ENCODE data around the gene OR51B4. TPM values are rescaled to one million over a fixed set of nuclear protein-coding genes. Genes with fewer than 3 reads are reported as not detected.
A peak's percentile ranks its signal among the peaks of the same experiment; 100 is the strongest.
"Not testable (repeated sequence)": the region's sequence is repeated elsewhere in the genome, so short reads cannot be mapped to it uniquely, and the experiment has no call there.

OR51B4 gene
- total RNA-seq, 1 experiment from 2014 or later, result not detected

GRCh38 chr11:5298451-5298850, 3.3 kb downstream of the OR51B4 start:
- no peak overlapping the region for H3K27ac Mint-ChIP-seq (ENCODE audit: unreplicated experiment)
- no peaks in the 10 kb centered on the region for H3K36me3 Mint-ChIP-seq (ENCODE audit: insufficient read depth, unreplicated experiment)
- peaks cover 4% of the 10 kb centered on the region for H3K9me3 Mint-ChIP-seq (ENCODE audit: low read depth, unreplicated experiment)
- CTCF ChIA-PET, result no interaction called here
- TF ChIP-seq, protein P1, sequence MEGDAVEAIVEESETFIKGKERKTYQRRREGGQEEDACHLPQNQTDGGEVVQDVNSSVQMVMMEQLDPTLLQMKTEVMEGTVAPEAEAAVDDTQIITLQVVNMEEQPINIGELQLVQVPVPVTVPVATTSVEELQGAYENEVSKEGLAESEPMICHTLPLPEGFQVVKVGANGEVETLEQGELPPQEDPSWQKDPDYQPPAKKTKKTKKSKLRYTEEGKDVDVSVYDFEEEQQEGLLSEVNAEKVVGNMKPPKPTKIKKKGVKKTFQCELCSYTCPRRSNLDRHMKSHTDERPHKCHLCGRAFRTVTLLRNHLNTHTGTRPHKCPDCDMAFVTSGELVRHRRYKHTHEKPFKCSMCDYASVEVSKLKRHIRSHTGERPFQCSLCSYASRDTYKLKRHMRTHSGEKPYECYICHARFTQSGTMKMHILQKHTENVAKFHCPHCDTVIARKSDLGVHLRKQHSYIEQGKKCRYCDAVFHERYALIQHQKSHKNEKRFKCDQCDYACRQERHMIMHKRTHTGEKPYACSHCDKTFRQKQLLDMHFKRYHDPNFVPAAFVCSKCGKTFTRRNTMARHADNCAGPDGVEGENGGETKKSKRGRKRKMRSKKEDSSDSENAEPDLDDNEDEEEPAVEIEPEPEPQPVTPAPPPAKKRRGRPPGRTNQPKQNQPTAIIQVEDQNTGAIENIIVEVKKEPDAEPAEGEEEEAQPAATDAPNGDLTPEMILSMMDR (IDR thresholded peaks at IDR 0.05; ENCODE audit: unreplicated experiment), result no peak
- H3K4me3 Mint-ChIP-seq (ENCODE audit: low read depth, unreplicated experiment), result no peak overlapping the region
- peaks cover 41% of the 10 kb centered on the region for H3K27me3 Mint-ChIP-seq (ENCODE audit: unreplicated experiment)
- DNase-seq, result no peak
- no TSS peak for BruUV-seq (replicated peaks)
- H3K4me1 Mint-ChIP-seq (ENCODE audit: low read depth, unreplicated experiment), result no peaks in the 10 kb centered on the region
- intact Hi-C loops (cut with micrococcal nuclease; ENCODE audit: unreplicated experiment), result no loop called here

DNA sequence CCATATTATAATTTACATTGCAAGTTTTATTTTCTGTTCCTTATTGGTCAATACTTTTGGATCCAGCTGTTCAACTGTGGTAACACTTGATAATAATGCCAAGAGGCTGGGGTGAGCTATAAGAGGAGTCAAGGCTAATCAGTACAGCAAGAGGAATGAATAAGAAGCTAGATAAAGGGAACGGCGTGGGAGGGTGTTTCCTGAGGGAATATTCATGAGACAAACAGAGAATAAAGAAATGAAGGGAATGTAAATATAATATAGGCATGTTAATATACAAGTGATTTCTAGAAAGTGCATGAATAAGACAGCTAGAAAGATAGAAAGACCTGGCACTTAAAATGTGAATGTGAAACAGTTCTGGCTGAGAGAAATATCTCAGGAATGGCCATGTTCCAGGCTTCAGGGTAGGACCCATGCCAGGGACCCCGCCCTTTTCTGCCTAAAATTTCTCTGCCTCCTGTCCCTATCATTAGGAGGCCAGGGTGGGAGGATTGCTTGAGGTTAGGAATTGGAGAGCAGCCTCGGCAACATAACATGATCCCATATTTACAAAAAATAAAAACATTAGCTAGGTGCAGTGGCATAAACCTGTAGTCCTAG, 3.9 kb downstream of the OR51B4 start:
- TF ChIP-seq, protein P1 (IDR thresholded peaks at IDR 0.05; ENCODE audit: unreplicated experiment), result no peak
- H3K27ac Mint-ChIP-seq (ENCODE audit: unreplicated experiment), result no peak overlapping the region
- intact Hi-C loops (cut with micrococcal nuclease; ENCODE audit: unreplicated experiment), result no loop called here
- CTCF ChIA-PET, result no interaction called here
- DNase-seq, result no peak
- H3K4me3 Mint-ChIP-seq (ENCODE audit: low read depth, unreplicated experiment), result no peak overlapping the region
- no peaks in the 10 kb centered on the region for H3K4me1 Mint-ChIP-seq (ENCODE audit: low read depth, unreplicated experiment)
- peaks cover 4% of the 10 kb centered on the region for H3K9me3 Mint-ChIP-seq (ENCODE audit: low read depth, unreplicated experiment)
- H3K27me3 Mint-ChIP-seq (ENCODE audit: unreplicated experiment), result peaks cover 41% of the 10 kb centered on the region
- no peaks in the 10 kb centered on the region for H3K36me3 Mint-ChIP-seq (ENCODE audit: insufficient read depth, unreplicated experiment)
- BruUV-seq (replicated peaks), result no TSS peak

GRCh38 chr11:5294342-5294995, 7.3 kb downstream of the OR51B4 start:
- CTCF ChIA-PET; H3K27ac Mint-ChIP-seq (ENCODE audit: unreplicated experiment); H3K9me3 Mint-ChIP-seq (ENCODE audit: low read depth, unreplicated experiment); BruUV-seq (replicated peaks); H3K4me3 Mint-ChIP-seq (ENCODE audit: low read depth, unreplicated experiment); H3K36me3 Mint-ChIP-seq (ENCODE audit: insufficient read depth, unreplicated experiment); H3K4me1 Mint-ChIP-seq (ENCODE audit: low read depth, unreplicated experiment); intact Hi-C loops (cut with micrococcal nuclease; ENCODE audit: unreplicated experiment); DNase-seq: not testable (repeated sequence)
- H3K27me3 Mint-ChIP-seq (ENCODE audit: unreplicated experiment), result peaks cover 18% of the 10 kb centered on the region

- CTCF ChIA-PET, result no interaction called here
- peaks cover 11% of the 10 kb centered on the region for H3K27me3 Mint-ChIP-seq (ENCODE audit: unreplicated experiment)
- no peak overlapping the region for H3K4me3 Mint-ChIP-seq (ENCODE audit: low read depth, unreplicated experiment)
- no peak for DNase-seq
- H3K4me1 Mint-ChIP-seq (ENCODE audit: low read depth, unreplicated experiment), result no peaks in the 10 kb centered on the region
- intact Hi-C loops (cut with micrococcal nuclease; ENCODE audit: unreplicated experiment), result no loop called here
- BruUV-seq (replicated peaks), result no TSS peak
- no peaks in the 10 kb centered on the region for H3K9me3 Mint-ChIP-seq (ENCODE audit: low read depth, unreplicated experiment)
- H3K27ac Mint-ChIP-seq (ENCODE audit: unreplicated experiment), result no peak overlapping the region
- TF ChIP-seq, protein P1 (IDR thresholded peaks at IDR 0.05; ENCODE audit: unreplicated experiment), result no peak
- H3K36me3 Mint-ChIP-seq (ENCODE audit: insufficient read depth, unreplicated experiment), result no peaks in the 10 kb centered on the region
Observed at GRCh38 chr11:5293028-5293427, 8.7 kb downstream of the OR51B4 start.

DNA sequence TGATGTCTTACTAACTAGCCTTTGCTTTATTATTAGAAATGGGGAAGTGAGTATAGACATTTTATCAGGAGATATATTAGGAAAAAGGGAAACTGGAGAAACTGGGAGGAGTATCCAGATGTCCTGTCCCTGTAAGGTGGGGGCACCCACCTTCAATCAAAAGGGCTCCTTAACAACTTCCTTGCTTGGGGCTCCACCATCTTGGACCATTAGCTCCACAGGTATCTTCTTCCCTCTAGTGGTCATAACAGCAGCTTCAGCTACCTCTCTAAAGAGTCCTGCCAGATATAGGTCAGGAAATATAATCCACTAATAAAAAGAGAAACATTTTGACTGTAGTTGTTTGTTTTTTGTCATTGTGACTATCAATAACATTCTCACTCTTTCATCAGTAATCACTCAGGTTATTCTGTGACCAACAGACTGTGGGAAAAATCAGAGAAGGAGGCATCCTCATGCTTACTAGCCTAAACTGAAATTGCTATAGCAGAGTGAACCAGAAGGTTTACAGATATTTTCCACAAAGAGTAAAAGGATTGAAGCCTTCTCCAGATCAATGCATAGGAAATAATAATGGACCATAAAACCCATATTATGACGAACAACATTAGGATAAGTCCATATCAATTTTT, 10.4 kb downstream of the OR51B4 start:
- CTCF ChIA-PET, result no interaction called here
- DNase-seq, result peak; percentile 5
- Mint-ChIP-seq H3K36me3 (ENCODE audit: insufficient read depth, unreplicated experiment) (no peaks in the 10 kb centered on the region), H3K27me3 (ENCODE audit: unreplicated experiment) (no peaks in the 10 kb centered on the region), H3K4me1 (ENCODE audit: low read depth, unreplicated experiment) (no peaks in the 10 kb centered on the region), H3K4me3 (ENCODE audit: low read depth, unreplicated experiment) (no peak overlapping the region), H3K9me3 (ENCODE audit: low read depth, unreplicated experiment) (no peaks in the 10 kb centered on the region), H3K27ac (ENCODE audit: unreplicated experiment) (no peak overlapping the region)
- intact Hi-C loops (cut with micrococcal nuclease; ENCODE audit: unreplicated experiment), result loop anchor here (2.0 kb wide), 2 partner anchors 87 to 167 kb away; no protein-coding TSS in a partner anchor
- BruUV-seq (replicated peaks), result no TSS peak
- TF ChIP-seq, protein P1 (IDR thresholded peaks at IDR 0.05; ENCODE audit: unreplicated experiment), result peak; percentile 52

Measured in Calu3 (cell line).